SKM-1 treated with dmso at 0.1 percent for 144 hours (cell line): ENCODE measurements around the gene GFOD2.

Source experiments
- DNase-seq: peaks from one replicate; lab custom pipeline; 2025; ENCODE audit not compliant: unreplicated experiment; lab: John Stamatoyannopoulos, UW

GFOD2 gene

GRCh38 chr16:67673712-67674580, 45.2 kb downstream of the GFOD2 start:
- peak; percentile 17 for DNase-seq

- DNase-seq: peak; percentile 46
Observed at GRCh38 chr16:67672739-67673662, 46.1 kb downstream of the GFOD2 start.

GRCh38 chr16:67672306-67672705, 46.8 kb downstream of the GFOD2 start:
- no peak for DNase-seq

GRCh38 chr16:67669499-67670101, 49.5 kb downstream of the GFOD2 start:
- DNase-seq: no peak

GRCh38 chr16:67668495-67669157, 50.5 kb downstream of the GFOD2 start:
- peak; percentile 24 for DNase-seq

- peak; percentile 95 for DNase-seq
Observed at GRCh38 chr16:67667817-67668494, 51.2 kb downstream of the GFOD2 start.

GRCh38 chr16:67667453-67667816, 51.7 kb downstream of the GFOD2 start:
- DNase-seq: no peak

- peak; percentile 80 for DNase-seq
Observed at GRCh38 chr16:67666559-67667452, 52.3 kb downstream of the GFOD2 start, which contains the start of the genes C16orf86 and ENKD1. Gene C16orf86 (plus strand): TSS chr16:67666814. CDS start chr16:67666971, 157 bp downstream. Gene ENKD1 (minus strand): TSS chr16:67666750. CDS start chr16:67666442, 308 bp downstream.

GRCh38 chr16:67666032-67666551, 53.0 kb downstream of the GFOD2 start:
- no peak for DNase-seq

GRCh38 chr16:67665598-67665997, 53.5 kb downstream of the GFOD2 start:
- no peak for DNase-seq

GRCh38 chr16:67664871-67665270, 54.2 kb downstream of the GFOD2 start:
- no peak for DNase-seq

- no peak for DNase-seq
Observed at GRCh38 chr16:67664258-67664657, 54.9 kb downstream of the GFOD2 start.

GRCh38 chr16:67663877-67664222, 55.3 kb downstream of the GFOD2 start:
- DNase-seq: no peak

GRCh38 chr16:67663151-67663876, 55.8 kb downstream of the GFOD2 start:
- peak; percentile 26 for DNase-seq

- DNase-seq: no peak
Observed at GRCh38 chr16:67662653-67663010, 56.5 kb downstream of the GFOD2 start.

GRCh38 chr16:67661886-67662652, 57.0 kb downstream of the GFOD2 start:
- no peak for DNase-seq

GRCh38 chr16:67661101-67661761, 57.9 kb downstream of the GFOD2 start:
- DNase-seq: no peak
